Neural cell (in vitro differentiated cells): ENCODE measurements around the gene BIRC7. TPM values are rescaled to one million over a fixed set of nuclear protein-coding genes. Genes with fewer than 3 reads are reported as not detected.

Experiments
- H2AFZ ChIP-seq: fragments of 200-600, 300-800 bp; sonication (generic), shearing (Covaris generic); 2 replicates; pipeline ENCODE4 v1.6.0; 2014; ENCODE audit warnings: low read depth, mild to moderate bottlenecking, antibody characterized with exemption, low read length, moderate library complexity
- H3F3A ChIP-seq: fragments of 200-600 bp; shearing (Covaris generic); 2 replicates; pipeline ENCODE4 v1.6.1; 2016; ENCODE audit warnings: mild to moderate bottlenecking, moderate library complexity, mixed read lengths, antibody characterized with exemption, low read length; ENCODE audit not compliant: insufficient read depth, poor library complexity, severe bottlenecking
- H3K27ac ChIP-seq: fragments of 200-600, 300-800 bp; sonication (generic), shearing (Covaris generic); 2 replicates; pipeline ENCODE4 v1.5.1; 2014; ENCODE audit warnings: mild to moderate bottlenecking, low read length, moderate library complexity
- H3K27me3 ChIP-seq: fragments of 300-800, 200-600 bp; sonication (generic), shearing (Covaris generic); 2 replicates; pipeline ENCODE4 v1.6.0; 2014; ENCODE audit warnings: mild to moderate bottlenecking, low read depth, low read length, moderate library complexity; ENCODE audit not compliant: insufficient read depth
- H3K36me3 ChIP-seq: fragments of 300-800, 200-600 bp; sonication (generic), shearing (Covaris generic); 2 replicates; pipeline ENCODE4 v1.5.1; 2014; ENCODE audit warnings: mild to moderate bottlenecking, antibody characterized with exemption, low read length, moderate library complexity; ENCODE audit not compliant: insufficient read depth
- H3K4me2 ChIP-seq: fragments of 300-800, 200-600 bp; sonication (generic), shearing (Covaris generic); 2 replicates; pipeline ENCODE4 v1.6.0; 2014; ENCODE audit warnings: mild to moderate bottlenecking, low read length
- H3K4me3 ChIP-seq: fragments of 300-800, 200-600 bp; sonication (generic), shearing (Covaris generic); 2 replicates; pipeline ENCODE4 v1.5.1; 2014; ENCODE audit warnings: mild to moderate bottlenecking, low read length, moderate library complexity
- H3K79me2 ChIP-seq: fragments of 200-600 bp; shearing (Covaris generic); replicated peaks from 2 replicates; pipeline ENCODE4 v1.6.0; 2014; ENCODE audit warnings: mild to moderate bottlenecking, low read length, moderate library complexity; ENCODE audit not compliant: insufficient read depth
- H3K9ac ChIP-seq: fragments of 300-800, 200-600 bp; sonication (generic), shearing (Covaris generic); 2 replicates; pipeline ENCODE4 v1.6.1; 2016; ENCODE audit warnings: mild to moderate bottlenecking, low read length, mixed read lengths
- H3K9me2 ChIP-seq: fragments of 200-600 bp; shearing (Covaris generic); 2 replicates; pipeline ENCODE4 v1.6.1; 2016; ENCODE audit warnings: mild to moderate bottlenecking, low read length, mixed read lengths; ENCODE audit not compliant: insufficient read depth
- H3K9me3 ChIP-seq: fragments of 200-600, 300-800 bp; sonication (generic), shearing (Covaris generic); 2 replicates; pipeline ENCODE4 v1.6.1; 2016; ENCODE audit warnings: mild to moderate bottlenecking, mixed run types, low read length, moderate library complexity, mixed read lengths
- H4K20me1 ChIP-seq: fragments of 200-600 bp; shearing (Covaris generic); 2 replicates; pipeline ENCODE4 v1.6.1; 2016; ENCODE audit warnings: mild to moderate bottlenecking, mixed run types; ENCODE audit not compliant: insufficient read depth
- CTCF ChIP-seq: fragments of 450-650 bp; IDR thresholded peaks from 2 replicates; pipeline ENCODE4 v1.5.1; 2014; ENCODE audit warnings: antibody characterized with exemption, mild to moderate bottlenecking, moderate library complexity; ENCODE audit not compliant: poor library complexity, severe bottlenecking
- EP300 ChIP-seq: fragments of 450-650 bp; conservative IDR thresholded peaks from 2 replicates; pipeline ENCODE4 v1.6.1; 2014; ENCODE audit warnings: antibody characterized with exemption, mild to moderate bottlenecking, moderate library complexity; ENCODE audit not compliant: poor library complexity, severe bottlenecking
- EZH2 ChIP-seq: fragments of 200-600, 300-800 bp; shearing (Covaris generic), sonication (generic); IDR thresholded peaks from 2 replicates; pipeline ENCODE4 v1.6.1; 2014; ENCODE audit warnings: antibody characterized with exemption, low read length, borderline replicate concordance, mild to moderate bottlenecking; ENCODE audit not compliant: insufficient read depth, poor library complexity, severe bottlenecking
- MXI1 ChIP-seq: fragments of 450-650 bp; conservative IDR thresholded peaks from 2 replicates; pipeline ENCODE4 v1.6.1; 2014; ENCODE audit warnings: antibody characterized with exemption, mild to moderate bottlenecking; ENCODE audit not compliant: poor library complexity, severe bottlenecking
- POLR2AphosphoS5 ChIP-seq: IDR thresholded peaks from 2 replicates; pipeline ENCODE4 v1.6.1; 2012
- RAD21 ChIP-seq: fragments of 450-650 bp; conservative IDR thresholded peaks from 2 replicates; pipeline ENCODE4 v1.6.1; 2014; ENCODE audit warnings: antibody characterized with exemption, mild to moderate bottlenecking, moderate library complexity
- REST ChIP-seq: IDR thresholded peaks from 2 replicates; pipeline ENCODE4 v1.6.1; 2012; ENCODE audit warnings: borderline replicate concordance
- SMC3 ChIP-seq: fragments of 450-650 bp; conservative IDR thresholded peaks from 2 replicates; pipeline ENCODE4 v1.6.1; 2014; ENCODE audit warnings: antibody characterized with exemption, mild to moderate bottlenecking, moderate library complexity; ENCODE audit not compliant: poor library complexity
- TAF1 ChIP-seq: IDR thresholded peaks from 2 replicates; pipeline ENCODE4 v1.6.1; 2012; ENCODE audit warnings: low read depth
- polyA plus RNA-seq: library from polyadenylated mRNA; depleted of rRNA; stranded (reverse); fragments of >200 nt; gene quantifications from 2 replicates; pipeline ENCODE4 v1.2.3, GENCODE V29; 2014

Gene BIRC7
- polyA plus RNA-seq, 1 donor from 2014 or later: not detected

GRCh38 chr20:63187338-63188158 is 48.2 kb upstream of the BIRC7 start:
- H3K4me3 ChIP-seq: no peak overlapping the region
- H3K9me3 ChIP-seq: no peaks in the 10 kb centered on the region
- H3K27me3 ChIP-seq: no peaks in the 10 kb centered on the region
- H3K4me2 ChIP-seq: no peak overlapping the region
- H2AFZ ChIP-seq: no peak overlapping the region
- H3K79me2 ChIP-seq: no peaks in the 10 kb centered on the region
- no peak overlapping the region for H3K27ac ChIP-seq
- no peaks in the 10 kb centered on the region for H3F3A ChIP-seq
- no peaks in the 10 kb centered on the region for H3K36me3 ChIP-seq
- no peak overlapping the region for H3K9ac ChIP-seq
- no peaks in the 10 kb centered on the region for H3K9me2 ChIP-seq
- no peaks in the 10 kb centered on the region for H4K20me1 ChIP-seq
- TF ChIP-seq RAD21 (no peak), TAF1 (no peak), REST (no peak), CTCF (no peak), EZH2 (no peak), MXI1 (no peak)

- H3K9me3 ChIP-seq: no peaks in the 10 kb centered on the region
- H3K36me3 ChIP-seq: no peaks in the 10 kb centered on the region
- no peaks in the 10 kb centered on the region for H3K27me3 ChIP-seq
- no peak overlapping the region for H3K27ac ChIP-seq
- no peak overlapping the region for H3K9ac ChIP-seq
- H3K9me2 ChIP-seq: no peaks in the 10 kb centered on the region
- no peaks in the 10 kb centered on the region for H3F3A ChIP-seq
- H3K79me2 ChIP-seq: no peaks in the 10 kb centered on the region
- H3K4me3 ChIP-seq: no peak overlapping the region
- no peak overlapping the region for H3K4me2 ChIP-seq
- H2AFZ ChIP-seq: no peak overlapping the region
- no peaks in the 10 kb centered on the region for H4K20me1 ChIP-seq
- TF ChIP-seq REST (no peak), SMC3 (no peak), POLR2AphosphoS5 (no peak), TAF1 (no peak), MXI1 (no peak), RAD21 (no peak), CTCF (no peak), EP300 (no peak), EZH2 (no peak)
These were observed 47.6 kb upstream of the BIRC7 start for GRCh38 chr20:63188159-63188442.
